ENCODE results near the gene MAP4. TPM values are rescaled to one million over a fixed set of nuclear protein-coding genes. Genes with fewer than 3 reads are reported as not detected.

The MAP4 gene
- total RNA-seq, 1 experiment from 2014 or later = 137 TPM

GRCh38 chr3:47961036-47961435, 55.2 kb downstream of the MAP4 start:
- peaks cover 9% of the 10 kb centered on the region for H3K36me3 Mint-ChIP-seq (ENCODE audit: insufficient read depth, unreplicated experiment)
- no peak overlapping the region for H3K4me3 Mint-ChIP-seq (ENCODE audit: unreplicated experiment)
- peaks cover 7% of the 10 kb centered on the region; the same call in 1 of the 2 replicates for H3K4me1 ChIP-seq
- H3K9me3 ChIP-seq = no peaks in the 10 kb centered on the region
- no peaks in the 10 kb centered on the region for H3K27me3 ChIP-seq (replicated peaks; ENCODE audit: control insufficient read depth, insufficient read depth, low read length)
- H3K4me3 ChIP-seq (ENCODE audit: low read depth, low read length) = no peak overlapping the region
- no peaks in the 10 kb centered on the region for H3K36me3 ChIP-seq (ENCODE audit: control insufficient read depth, insufficient read depth, low read length)
- no TSS peak for BruUV-seq (replicated peaks)
- H3K27me3 Mint-ChIP-seq (ENCODE audit: insufficient read depth, unreplicated experiment) = no peaks in the 10 kb centered on the region
- no peak for DNase-seq
- H3K9me3 Mint-ChIP-seq (ENCODE audit: unreplicated experiment) = no peaks in the 10 kb centered on the region
- H3K4me1 Mint-ChIP-seq (ENCODE audit: low read depth, unreplicated experiment) = peaks cover 8% of the 10 kb centered on the region
- no peak for TF ChIP-seq CTCF (IDR thresholded peaks at IDR 0.05; ENCODE audit: insufficient read depth in 1 of 2, low read depth in 1 of 2, low read length in 1 of 2, severe bottlenecking in 1 of 2, unreplicated experiment in 1 of 2)
- ChIA-PET CTCF (no interaction called here), POLR2A (no interaction called here)
- intact Hi-C loops (cut with micrococcal nuclease; ENCODE audit: unreplicated experiment) = no loop called here
- no peak overlapping the region for H3K27ac Mint-ChIP-seq (ENCODE audit: unreplicated experiment)

- BruUV-seq (replicated peaks) = no TSS peak
These were observed 59.7 kb downstream of the MAP4 start for GRCh38 chr3:47956521-47956920.

GRCh38 chr3:47954567-47954966, 61.6 kb downstream of the MAP4 start:
- no TSS peak for BruUV-seq (replicated peaks)
- ChIA-PET POLR2A (no interaction called here), CTCF (interaction anchor here (0.6 kb wide), 2 partner anchors 92 to 129 kb away, joined by 3 to 12 read pairs; no protein-coding TSS in a partner anchor)
- no peak for TF ChIP-seq CTCF (IDR thresholded peaks at IDR 0.05; ENCODE audit: insufficient read depth in 1 of 2, low read depth in 1 of 2, low read length in 1 of 2, severe bottlenecking in 1 of 2, unreplicated experiment in 1 of 2)
- intact Hi-C loops (cut with micrococcal nuclease; ENCODE audit: unreplicated experiment) = no loop called here
- H3K27me3 Mint-ChIP-seq (ENCODE audit: insufficient read depth, unreplicated experiment) = no peaks in the 10 kb centered on the region
- Histone ChIP-seq H3K4me1 (no peaks in the 10 kb centered on the region), H3K9me3 (no peaks in the 10 kb centered on the region), H3K36me3 (ENCODE audit: control insufficient read depth, insufficient read depth, low read length) (no peaks in the 10 kb centered on the region), H3K4me3 (ENCODE audit: low read depth, low read length) (no peak overlapping the region), H3K27me3 (replicated peaks; ENCODE audit: control insufficient read depth, insufficient read depth, low read length) (no peaks in the 10 kb centered on the region)
- no peak overlapping the region for H3K4me3 Mint-ChIP-seq (ENCODE audit: unreplicated experiment)
- peaks cover 16% of the 10 kb centered on the region for H3K36me3 Mint-ChIP-seq (ENCODE audit: insufficient read depth, unreplicated experiment)
- H3K9me3 Mint-ChIP-seq (ENCODE audit: unreplicated experiment) = no peaks in the 10 kb centered on the region
- H3K4me1 Mint-ChIP-seq (ENCODE audit: low read depth, unreplicated experiment) = no peaks in the 10 kb centered on the region
- H3K27ac Mint-ChIP-seq (ENCODE audit: unreplicated experiment) = no peak overlapping the region
- DNase-seq = no peak

More at GRCh38 chr3:47956521-47956920, 59.7 kb downstream of the MAP4 start:
- Histone ChIP-seq H3K4me3 (ENCODE audit: low read depth, low read length) (no peak overlapping the region), H3K9me3 (no peaks in the 10 kb centered on the region), H3K36me3 (ENCODE audit: control insufficient read depth, insufficient read depth, low read length) (no peaks in the 10 kb centered on the region), H3K4me1 (no peaks in the 10 kb centered on the region), H3K27me3 (replicated peaks; ENCODE audit: control insufficient read depth, insufficient read depth, low read length) (no peaks in the 10 kb centered on the region)
- intact Hi-C loops (cut with micrococcal nuclease; ENCODE audit: unreplicated experiment) = no loop called here
- no peaks in the 10 kb centered on the region for H3K4me1 Mint-ChIP-seq (ENCODE audit: low read depth, unreplicated experiment)
- no peak overlapping the region for H3K27ac Mint-ChIP-seq (ENCODE audit: unreplicated experiment)
- DNase-seq = no peak
- H3K9me3 Mint-ChIP-seq (ENCODE audit: unreplicated experiment) = no peaks in the 10 kb centered on the region
- H3K27me3 Mint-ChIP-seq (ENCODE audit: insufficient read depth, unreplicated experiment) = no peaks in the 10 kb centered on the region
- H3K4me3 Mint-ChIP-seq (ENCODE audit: unreplicated experiment) = no peak overlapping the region
- ChIA-PET POLR2A (no interaction called here), CTCF (no interaction called here)
- H3K36me3 Mint-ChIP-seq (ENCODE audit: insufficient read depth, unreplicated experiment) = peaks cover 16% of the 10 kb centered on the region
- no peak for TF ChIP-seq CTCF (IDR thresholded peaks at IDR 0.05; ENCODE audit: insufficient read depth in 1 of 2, low read depth in 1 of 2, low read length in 1 of 2, severe bottlenecking in 1 of 2, unreplicated experiment in 1 of 2)

Measured in Caco-2 (cell line).